Bronchial epithelial cell (primary cell): ENCODE measurements around the gene CCDC9B. TPM values are rescaled to one million over a fixed set of nuclear protein-coding genes. Genes with fewer than 3 reads are reported as not detected.

Experiments used
- DNase-seq: peaks from one replicate; pipeline ENCODE4 v3.0.0-alpha.2; 2010; ENCODE audit warnings: low read depth
- FAIRE-seq: peaks from 2 replicates; lab custom pipeline; 2011; peaks lifted over from hg19 to GRCh38; lab: Jason Lieb, UNC
- H3K27me3 ChIP-seq: 2 replicates; pipeline ENCODE4 v1.5.1; 2011; ENCODE audit warnings: low read length; ENCODE audit not compliant: control insufficient read depth, insufficient read depth
- H3K36me3 ChIP-seq: 2 replicates; pipeline ENCODE4 v1.5.1; 2011; ENCODE audit warnings: low read length; ENCODE audit not compliant: control insufficient read depth, insufficient read depth
- H3K4me3 ChIP-seq: 2 replicates; pipeline ENCODE4 v1.5.1; 2011; ENCODE audit warnings: mild to moderate bottlenecking, low read depth, low read length, control low read depth
- total RNA-seq: library from RNA; depleted of rRNA; stranded (reverse); fragments of >200 nt; gene quantifications from 2 replicates; pipeline ENCODE4 v1.2.1, GENCODE V29; 2014
- TF ChIP-seq, protein P1 (sequence below): IDR thresholded peaks from 2 replicates; pipeline ENCODE4 v1.5.1; 2011; ENCODE audit warnings: mild to moderate bottlenecking, moderate library complexity, low read length, control low read depth, inconsistent platforms; ENCODE audit not compliant: insufficient read depth, severe bottlenecking

CCDC9B gene
- total RNA-seq, 1 donor from 2014 or later: 12.1 TPM

- TF ChIP-seq, protein P1, sequence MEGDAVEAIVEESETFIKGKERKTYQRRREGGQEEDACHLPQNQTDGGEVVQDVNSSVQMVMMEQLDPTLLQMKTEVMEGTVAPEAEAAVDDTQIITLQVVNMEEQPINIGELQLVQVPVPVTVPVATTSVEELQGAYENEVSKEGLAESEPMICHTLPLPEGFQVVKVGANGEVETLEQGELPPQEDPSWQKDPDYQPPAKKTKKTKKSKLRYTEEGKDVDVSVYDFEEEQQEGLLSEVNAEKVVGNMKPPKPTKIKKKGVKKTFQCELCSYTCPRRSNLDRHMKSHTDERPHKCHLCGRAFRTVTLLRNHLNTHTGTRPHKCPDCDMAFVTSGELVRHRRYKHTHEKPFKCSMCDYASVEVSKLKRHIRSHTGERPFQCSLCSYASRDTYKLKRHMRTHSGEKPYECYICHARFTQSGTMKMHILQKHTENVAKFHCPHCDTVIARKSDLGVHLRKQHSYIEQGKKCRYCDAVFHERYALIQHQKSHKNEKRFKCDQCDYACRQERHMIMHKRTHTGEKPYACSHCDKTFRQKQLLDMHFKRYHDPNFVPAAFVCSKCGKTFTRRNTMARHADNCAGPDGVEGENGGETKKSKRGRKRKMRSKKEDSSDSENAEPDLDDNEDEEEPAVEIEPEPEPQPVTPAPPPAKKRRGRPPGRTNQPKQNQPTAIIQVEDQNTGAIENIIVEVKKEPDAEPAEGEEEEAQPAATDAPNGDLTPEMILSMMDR: no peak
- Histone ChIP-seq H3K36me3 (no peaks in the 10 kb centered on the region), H3K27me3 (no peaks in the 10 kb centered on the region), H3K4me3 (no peak overlapping the region)
- no peak for FAIRE-seq
- no peak for DNase-seq
Observed at GRCh38 chr15:40361640-40362039, 20.9 kb upstream of the CCDC9B start.

DNA sequence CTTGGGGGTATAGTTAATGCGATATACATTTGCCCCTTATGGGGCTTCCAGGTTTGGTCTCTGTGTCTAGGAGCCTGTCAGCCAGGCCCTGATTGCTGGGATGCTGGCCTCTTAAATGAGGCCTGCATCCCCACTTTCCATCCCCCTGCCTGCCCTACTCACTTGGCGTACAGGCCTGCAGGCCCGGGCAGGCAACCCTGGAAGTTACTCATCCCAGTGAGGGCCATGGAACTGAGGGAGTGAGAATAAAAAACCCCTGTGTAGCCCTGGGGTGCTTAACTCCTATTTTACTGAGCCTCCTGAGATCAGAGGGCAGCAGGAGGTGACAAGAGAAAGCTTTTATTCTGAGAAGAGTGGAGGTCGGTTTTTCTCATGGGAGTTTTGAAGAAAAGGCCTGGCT is 19.3 kb upstream of the CCDC9B start:
- Histone ChIP-seq H3K27me3 (no peaks in the 10 kb centered on the region), H3K36me3 (no peaks in the 10 kb centered on the region), H3K4me3 (no peak overlapping the region)
- no peak for FAIRE-seq
- DNase-seq: peak; percentile 72
- TF ChIP-seq, protein P1: no peak

DNA sequence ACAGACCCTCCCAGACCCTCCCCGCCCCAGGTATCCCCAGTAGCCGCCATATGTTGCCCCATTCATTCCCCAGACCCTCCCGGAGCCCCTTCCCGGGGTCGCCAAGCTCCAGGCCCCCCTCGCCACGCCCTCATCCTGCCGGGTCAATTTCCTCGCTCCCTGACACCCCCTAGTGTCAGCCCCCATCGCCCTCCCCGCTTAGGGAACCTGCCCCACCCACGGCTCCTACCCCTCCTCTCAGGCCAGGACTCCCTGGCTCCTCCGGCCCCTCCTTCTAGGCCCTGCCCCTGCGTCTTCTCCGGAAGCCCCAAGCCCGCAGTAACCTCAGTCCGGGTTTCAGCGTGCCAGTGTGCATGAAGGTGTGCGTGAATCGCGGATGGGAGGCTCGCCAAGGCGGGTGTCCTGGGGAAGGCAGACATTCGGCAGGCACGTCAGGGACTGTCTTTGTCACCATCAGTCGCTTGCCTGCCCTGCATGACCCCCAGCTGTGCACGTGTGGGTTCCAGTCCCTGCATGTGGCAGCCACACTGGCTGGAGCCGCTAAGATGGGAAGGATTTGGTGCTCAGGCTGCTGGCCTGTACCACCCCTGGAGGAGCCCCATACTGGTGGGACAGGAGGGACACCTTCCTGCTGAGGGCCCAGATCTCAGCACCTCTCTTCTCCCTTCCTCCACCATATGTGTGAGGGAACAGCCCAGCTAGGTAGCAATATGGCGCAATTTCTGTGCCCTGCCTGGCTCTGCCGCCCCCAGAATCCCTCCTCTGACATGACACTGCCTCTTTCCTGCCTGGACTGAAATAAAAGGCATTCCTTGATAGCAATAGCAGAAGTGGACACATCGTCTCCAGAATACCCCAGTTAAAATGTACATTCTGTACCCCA is 18.0 kb upstream of the CCDC9B start:
- FAIRE-seq: peak; percentile 60

GRCh38 chr15:40357723-40358470 is 17.2 kb upstream of the CCDC9B start, which contains the start of gene DISP2:
TSS of gene DISP2 (plus strand) at chr15:40358219. CDS start at chr15:40358322, 103 bp downstream.
- DNase-seq: peak; percentile 56
- no peak for FAIRE-seq
- H3K36me3 ChIP-seq: no peaks in the 10 kb centered on the region
- peak within 1 kb of the TSS; percentile 33 for H3K4me3 ChIP-seq
- H3K27me3 ChIP-seq: peaks cover 5% of the 10 kb centered on the region
- TF ChIP-seq, protein P1: no peak

More for the DNA sequence above, 18.0 kb upstream of the CCDC9B start:
- Histone ChIP-seq H3K4me3 (peak overlapping the region; percentile 31), H3K36me3 (no peaks in the 10 kb centered on the region), H3K27me3 (peaks cover 1% of the 10 kb centered on the region)
- TF ChIP-seq, protein P1: no peak
- no peak for DNase-seq

DNA sequence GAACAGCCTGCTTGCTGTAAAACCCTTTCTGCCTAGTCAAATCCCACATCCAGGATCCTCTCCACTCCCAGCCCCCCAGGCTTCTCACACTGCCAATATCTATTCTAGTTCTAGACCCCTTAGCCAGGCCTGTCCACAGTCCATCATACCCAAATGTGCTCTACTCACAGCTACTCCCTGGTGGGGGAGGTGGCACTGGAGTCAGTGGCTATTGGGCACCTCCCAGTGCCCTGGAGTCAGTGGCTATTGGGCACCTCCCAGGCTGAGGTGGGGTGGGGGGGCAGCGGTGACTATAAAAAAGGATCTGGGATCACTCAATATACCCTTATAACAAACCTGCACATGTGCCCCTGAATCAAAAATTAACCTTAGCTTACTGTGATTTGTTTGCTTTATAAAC is 16.5 kb upstream of the CCDC9B start:
- peaks cover 5% of the 10 kb centered on the region for H3K27me3 ChIP-seq
- no peak for FAIRE-seq
- H3K4me3 ChIP-seq: no peak overlapping the region
- no peaks in the 10 kb centered on the region for H3K36me3 ChIP-seq
- no peak for DNase-seq
- TF ChIP-seq, protein P1: no peak
